Fibroblast of mammary gland (primary cell): Measurements from ENCODE around the gene DNMT1.
"Not testable (repeated sequence)": the region's sequence is repeated elsewhere in the genome, so short reads cannot be mapped to it uniquely, and the experiment has no call there.

Source experiments
- DNase-seq: peaks from one replicate; pipeline ENCODE4 v3.0.0-alpha.2; 2010; ENCODE audit warnings: low read depth
- H3K4me3 ChIP-seq: 2 replicates; pipeline ENCODE4 v1.5.1; 2011; ENCODE audit warnings: low read depth, mild to moderate bottlenecking, low read length, moderate library complexity; ENCODE audit not compliant: control insufficient read depth
- TF ChIP-seq, protein P1 (sequence below): conservative IDR thresholded peaks from 2 replicates; pipeline ENCODE4 v1.5.1; 2011; ENCODE audit warnings: low read depth, low read length, inconsistent platforms; ENCODE audit not compliant: control insufficient read depth, insufficient read depth

Gene DNMT1

GRCh38 chr19:10207026-10207425, 12.3 kb upstream of the DNMT1 start:
- no peak overlapping the region for H3K4me3 ChIP-seq
- DNase-seq = no peak
- TF ChIP-seq, protein P1, sequence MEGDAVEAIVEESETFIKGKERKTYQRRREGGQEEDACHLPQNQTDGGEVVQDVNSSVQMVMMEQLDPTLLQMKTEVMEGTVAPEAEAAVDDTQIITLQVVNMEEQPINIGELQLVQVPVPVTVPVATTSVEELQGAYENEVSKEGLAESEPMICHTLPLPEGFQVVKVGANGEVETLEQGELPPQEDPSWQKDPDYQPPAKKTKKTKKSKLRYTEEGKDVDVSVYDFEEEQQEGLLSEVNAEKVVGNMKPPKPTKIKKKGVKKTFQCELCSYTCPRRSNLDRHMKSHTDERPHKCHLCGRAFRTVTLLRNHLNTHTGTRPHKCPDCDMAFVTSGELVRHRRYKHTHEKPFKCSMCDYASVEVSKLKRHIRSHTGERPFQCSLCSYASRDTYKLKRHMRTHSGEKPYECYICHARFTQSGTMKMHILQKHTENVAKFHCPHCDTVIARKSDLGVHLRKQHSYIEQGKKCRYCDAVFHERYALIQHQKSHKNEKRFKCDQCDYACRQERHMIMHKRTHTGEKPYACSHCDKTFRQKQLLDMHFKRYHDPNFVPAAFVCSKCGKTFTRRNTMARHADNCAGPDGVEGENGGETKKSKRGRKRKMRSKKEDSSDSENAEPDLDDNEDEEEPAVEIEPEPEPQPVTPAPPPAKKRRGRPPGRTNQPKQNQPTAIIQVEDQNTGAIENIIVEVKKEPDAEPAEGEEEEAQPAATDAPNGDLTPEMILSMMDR = no peak

GRCh38 chr19:10206226-10206885, 11.6 kb upstream of the DNMT1 start:
- TF ChIP-seq, protein P1 = no peak
- no peak overlapping the region for H3K4me3 ChIP-seq
- peak; percentile 69 for DNase-seq

DNA sequence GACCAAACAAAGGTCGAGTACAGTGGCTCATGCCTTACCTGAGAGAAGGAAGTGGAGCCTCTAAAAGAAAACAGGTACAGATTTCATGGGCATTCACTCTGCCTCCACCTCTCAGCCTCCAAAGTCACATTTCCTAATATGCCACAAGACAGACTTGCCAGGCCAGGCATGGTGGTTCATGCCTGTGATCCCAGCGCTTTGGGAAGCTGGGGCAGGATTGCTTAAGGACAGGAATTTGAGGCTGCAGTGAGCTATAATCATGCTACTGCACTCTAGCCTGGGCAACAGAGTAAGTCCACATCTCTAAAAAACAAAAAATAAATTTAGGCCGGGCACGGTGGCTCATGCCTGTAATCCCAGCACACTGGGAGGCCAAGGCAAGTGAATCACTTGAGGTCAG, 10.9 kb upstream of the DNMT1 start:
- TF ChIP-seq, protein P1 = no peak
- DNase-seq = no peak
- H3K4me3 ChIP-seq = no peak overlapping the region

DNA sequence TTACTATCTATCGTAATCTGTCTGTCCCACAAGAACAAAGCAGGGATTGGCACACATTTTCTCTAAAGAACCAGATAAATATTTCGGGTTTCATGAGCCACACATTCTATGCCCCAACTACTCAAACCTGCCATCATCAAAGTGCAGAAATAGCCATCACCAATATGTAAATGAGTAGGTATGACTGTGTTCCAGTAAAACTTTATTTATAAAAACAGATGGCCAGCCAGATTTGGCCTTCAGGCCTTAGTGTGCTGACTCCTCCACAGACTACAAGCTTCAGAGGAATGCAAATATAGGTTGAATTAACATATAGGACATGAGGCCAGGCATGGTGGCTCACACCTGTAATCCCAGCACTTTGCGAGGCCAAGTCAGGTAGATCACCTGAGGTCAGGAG, 8.9 kb upstream of the DNMT1 start:
- no peak for DNase-seq
- TF ChIP-seq, protein P1 = no peak
- H3K4me3 ChIP-seq = no peak overlapping the region

- DNase-seq = no peak
Measured at GRCh38 chr19:10201176-10201575, 6.4 kb upstream of the DNMT1 start.

GRCh38 chr19:10200101-10200500, 5.3 kb upstream of the DNMT1 start:
- not testable (repeated sequence) for H3K4me3 ChIP-seq, DNase-seq

More at GRCh38 chr19:10201176-10201575, 6.4 kb upstream of the DNMT1 start:
- H3K4me3 ChIP-seq = no peak overlapping the region
- TF ChIP-seq, protein P1 = no peak

DNA sequence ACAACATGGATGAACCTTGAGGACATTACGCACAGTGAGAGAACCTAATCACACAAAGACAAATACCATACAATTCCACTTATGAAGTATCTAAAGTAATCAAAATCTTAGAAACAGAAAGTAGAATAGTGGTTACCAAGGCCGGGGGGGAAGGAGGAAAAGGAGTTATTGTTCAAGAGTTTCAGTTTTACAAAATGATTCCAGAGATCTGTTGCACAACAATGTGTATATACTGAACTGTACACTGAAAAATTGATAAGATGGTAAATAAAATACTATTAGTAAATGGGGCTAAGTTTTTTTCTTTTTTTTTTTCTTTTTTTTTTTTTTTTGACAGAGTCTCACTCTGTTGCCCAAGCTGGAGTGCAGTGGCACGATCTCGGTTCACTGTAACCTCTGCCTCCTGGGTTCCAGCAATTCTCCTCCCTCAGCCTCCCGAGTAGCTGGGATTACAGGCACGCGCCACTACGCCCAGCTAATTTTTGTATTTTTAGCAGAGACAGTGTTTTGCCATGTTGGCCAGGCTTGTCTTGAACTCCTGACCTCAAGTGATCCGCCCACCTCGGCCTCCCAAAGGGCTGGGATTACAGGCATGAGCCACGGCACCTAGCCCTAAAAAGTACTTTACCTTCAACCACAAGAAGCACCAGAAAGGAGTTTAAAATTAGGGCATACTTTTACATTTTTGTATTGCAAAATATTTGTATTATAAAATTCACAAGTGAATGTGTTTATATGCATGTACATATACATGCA, 4.3 kb upstream of the DNMT1 start:
- peak; percentile 8 for DNase-seq
- H3K4me3 ChIP-seq = not testable (repeated sequence)

GRCh38 chr19:10195199-10195519, 406 bp upstream of the DNMT1 start:
- no peak for DNase-seq
- H3K4me3 ChIP-seq = peak overlapping the region; percentile 88
- TF ChIP-seq, protein P1 = no peak
